HEK293T (cell line): ENCODE results near the gene GON7.

ENCODE experiments used
- CTCF ChIA-PET: fragments of 350-600 bp; formaldehyde crosslinking; extraction: SDS; loops from one replicate; lab custom pipeline; 2021; ENCODE audit warnings: antibody characterized with exemption, inconsistent platforms; lab: Yijun Ruan, JAX
- POLR2A ChIA-PET: fragments of 350-600 bp; formaldehyde crosslinking; extraction: SDS; loops from one replicate; lab custom pipeline; 2020; ENCODE audit warnings: antibody characterized with exemption, inconsistent platforms; lab: Yijun Ruan, JAX
- DNase-seq: peaks from one replicate; pipeline ENCODE4 v3.0.0; 2012; ENCODE audit warnings: mixed read lengths; ENCODE audit errors: extremely low spot score
- ARNT ChIP-seq: fragments of 450-650 bp; IDR thresholded peaks from 2 replicates; pipeline ENCODE4 v1.6.1; 2017; ENCODE audit warnings: mild to moderate bottlenecking
- BHLHE40 ChIP-seq: fragments of 450-650 bp; IDR thresholded peaks from 2 replicates; pipeline ENCODE4 v1.6.1; 2016; ENCODE audit warnings: mild to moderate bottlenecking, moderate library complexity, borderline replicate concordance
- CTBP1 ChIP-seq: fragments of 450-650 bp; IDR thresholded peaks from 2 replicates; pipeline ENCODE4 v1.6.1; 2016; ENCODE audit warnings: borderline replicate concordance
- ELF4 ChIP-seq: fragments of 450-650 bp; IDR thresholded peaks from 2 replicates; pipeline ENCODE4 v1.6.1; 2017; ENCODE audit warnings: antibody characterized with exemption
- FOXA1 ChIP-seq: fragments of 450-650 bp; IDR thresholded peaks from 2 replicates; pipeline ENCODE4 v1.6.1; 2016; ENCODE audit warnings: mild to moderate bottlenecking
- FOXK2 ChIP-seq: fragments of 450-650 bp; IDR thresholded peaks from 2 replicates; pipeline ENCODE4 v1.6.1; 2016; ENCODE audit warnings: mild to moderate bottlenecking
- FOXM1 ChIP-seq: fragments of 450-650 bp; IDR thresholded peaks from 2 replicates; pipeline ENCODE4 v1.6.1; 2017; ENCODE audit warnings: mild to moderate bottlenecking, borderline replicate concordance
- HDGF ChIP-seq: fragments of 450-650 bp; IDR thresholded peaks from 2 replicates; pipeline ENCODE4 v1.6.1; 2017; ENCODE audit warnings: antibody characterized with exemption, borderline replicate concordance
- L3MBTL2 ChIP-seq: fragments of 450-650 bp; conservative IDR thresholded peaks from 2 replicates; pipeline ENCODE4 v1.6.1; 2016; ENCODE audit warnings: mild to moderate bottlenecking
- LEF1 ChIP-seq: fragments of 450-650 bp; IDR thresholded peaks from 2 replicates; pipeline ENCODE4 v1.6.1; 2017; ENCODE audit warnings: mild to moderate bottlenecking, borderline replicate concordance
- NFRKB ChIP-seq: fragments of 450-650 bp; IDR thresholded peaks from 2 replicates; pipeline ENCODE4 v1.6.1; 2016; ENCODE audit warnings: mild to moderate bottlenecking, moderate library complexity
- SP1 ChIP-seq: fragments of 450-650 bp; IDR thresholded peaks from 2 replicates; pipeline ENCODE4 v1.6.1; 2017
- SUZ12 ChIP-seq: fragments of 450-650 bp; IDR thresholded peaks from 2 replicates; pipeline ENCODE4 v1.6.1; 2016; ENCODE audit warnings: mild to moderate bottlenecking
- TARDBP ChIP-seq: fragments of 450-650 bp; IDR thresholded peaks from 2 replicates; pipeline ENCODE4 v1.6.1; 2016
- ZNF384 ChIP-seq: fragments of 450-650 bp; IDR thresholded peaks from 2 replicates; pipeline ENCODE4 v1.6.1; 2016
- TF ChIP-seq, protein P1 (sequence below): fragments of 450-650 bp; IDR thresholded peaks from 2 replicates; pipeline ENCODE4 v1.6.1; 2016

The GON7 gene, protein sequence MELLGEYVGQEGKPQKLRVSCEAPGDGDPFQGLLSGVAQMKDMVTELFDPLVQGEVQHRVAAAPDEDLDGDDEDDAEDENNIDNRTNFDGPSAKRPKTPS

DNA sequence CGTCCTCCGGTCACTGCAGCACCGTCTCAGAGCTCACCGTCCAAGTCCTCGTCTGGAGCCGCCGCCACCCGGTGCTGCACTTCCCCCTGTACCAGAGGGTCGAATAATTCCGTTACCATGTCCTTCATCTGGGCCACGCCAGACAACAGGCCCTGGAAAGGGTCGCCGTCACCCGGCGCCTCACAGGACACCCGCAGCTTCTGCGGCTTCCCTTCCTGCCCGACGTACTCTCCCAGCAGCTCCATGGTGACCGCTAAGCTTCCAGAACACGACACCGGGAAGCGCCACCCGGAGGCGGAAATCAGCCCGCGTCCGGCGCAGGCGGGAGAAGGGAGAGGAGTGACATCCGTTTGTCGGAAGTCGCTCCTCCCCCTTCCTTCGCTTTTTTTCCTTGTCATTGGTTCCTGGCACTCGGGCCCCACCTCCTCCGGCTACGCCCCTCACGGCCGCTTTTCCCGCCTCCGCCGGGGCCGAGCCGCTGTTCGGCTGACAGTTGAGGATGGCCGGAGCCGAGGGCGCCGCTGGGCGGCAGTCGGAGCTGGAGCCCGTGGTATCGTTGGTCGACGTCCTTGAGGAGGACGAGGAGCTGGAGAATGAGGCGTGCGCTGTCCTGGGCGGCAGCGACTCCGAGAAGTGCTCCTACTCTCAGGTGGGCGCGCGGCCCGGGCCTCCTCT, at the start of gene GON7, which contains the start of gene UBR7:
Gene GON7 (minus strand): TSS at position 273 of the 675 bp plus-strand sequence. CDS start 28 bp downstream, at position 245.
Gene UBR7 (plus strand): TSS at position 464 of the 675 bp plus-strand sequence. CDS start 36 bp downstream, at position 500.
- CTCF ChIA-PET = interaction anchor here (0.9 to 1.6 kb wide), 4 partner anchors 21 to 111 kb away, joined by 3 to 5 read pairs (median 4); partner anchors contain the start of gene ITPK1
- DNase-seq = peak; percentile 93
- TF ChIP-seq BHLHE40 (no peak), HDGF (0 out of 2 replicates have a peak, but pooled peaks have one; percentile 75), L3MBTL2 (peak; percentile 94), FOXA1 (no peak), SUZ12 (no peak), SP1 (no peak), NFRKB (no peak), FOXM1 (no peak), FOXK2 (no peak), ELF4 (0 out of 2 replicates have a peak, but pooled peaks have one; percentile 50), LEF1 (no peak)
- TF ChIP-seq, protein P1, sequence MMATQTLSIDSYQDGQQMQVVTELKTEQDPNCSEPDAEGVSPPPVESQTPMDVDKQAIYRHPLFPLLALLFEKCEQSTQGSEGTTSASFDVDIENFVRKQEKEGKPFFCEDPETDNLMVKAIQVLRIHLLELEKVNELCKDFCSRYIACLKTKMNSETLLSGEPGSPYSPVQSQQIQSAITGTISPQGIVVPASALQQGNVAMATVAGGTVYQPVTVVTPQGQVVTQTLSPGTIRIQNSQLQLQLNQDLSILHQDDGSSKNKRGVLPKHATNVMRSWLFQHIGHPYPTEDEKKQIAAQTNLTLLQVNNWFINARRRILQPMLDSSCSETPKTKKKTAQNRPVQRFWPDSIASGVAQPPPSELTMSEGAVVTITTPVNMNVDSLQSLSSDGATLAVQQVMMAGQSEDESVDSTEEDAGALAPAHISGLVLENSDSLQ = peak; percentile 92
- POLR2A ChIA-PET = interaction anchor here (0.7 to 4.5 kb wide), 9 partner anchors 10 to 414 kb away, joined by 3 to 43 read pairs (median 3); partner anchors contain the start of genes LYSET and MOAP1

DNA sequence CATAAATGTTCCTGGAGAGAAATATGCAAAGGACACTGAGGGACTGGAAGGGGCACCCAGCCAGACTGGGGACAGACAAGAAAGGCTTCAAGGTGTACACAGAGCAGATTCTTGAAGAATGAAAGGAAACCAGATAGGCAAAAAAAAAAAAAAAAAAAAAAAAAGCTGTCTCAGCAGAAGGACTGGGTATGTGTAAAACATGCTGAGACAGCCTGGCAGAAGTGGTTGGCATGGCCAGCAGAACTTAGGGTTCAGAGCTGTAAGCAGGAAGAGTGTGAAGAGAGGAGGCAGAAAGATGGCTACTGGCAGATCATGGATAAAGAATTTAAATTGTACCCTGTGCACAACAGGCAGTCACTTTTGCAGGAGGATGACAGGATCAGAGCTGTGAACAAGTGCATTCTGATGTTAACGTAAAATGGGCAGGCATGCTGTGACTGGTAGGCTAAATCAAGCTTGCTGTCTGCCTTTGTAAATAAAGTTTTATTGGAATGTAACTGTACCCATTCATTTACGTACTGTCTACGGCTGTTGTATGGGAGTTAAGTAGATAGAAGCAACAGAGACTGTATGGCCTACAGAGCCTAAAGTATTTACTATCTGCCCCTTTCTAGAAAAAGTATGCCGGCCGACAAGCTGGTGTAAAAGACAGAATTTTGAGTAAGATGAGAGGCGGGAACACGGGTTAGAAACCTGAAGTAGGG, 42.4 kb upstream of the GON7 start:
- no peak for DNase-seq
- ChIA-PET POLR2A (interaction anchor here (0.8 kb wide), 1 partner anchor 64 kb away, joined by 3 read pairs; the partner anchor contains the start of genes LYSET and MOAP1), CTCF (interaction anchor here (0.6 kb wide), 1 partner anchor 229 kb away, joined by 4 read pairs; no protein-coding TSS in a partner anchor)
- no peak for TF ChIP-seq L3MBTL2
- TF ChIP-seq HDGF = no peak
- no peak for TF ChIP-seq SP1
- TF ChIP-seq ZNF384 = no peak
- no peak for TF ChIP-seq BHLHE40
- no peak for TF ChIP-seq LEF1
- TF ChIP-seq NFRKB = no peak
- TF ChIP-seq FOXA1 = no peak
- no peak for TF ChIP-seq FOXM1

DNA sequence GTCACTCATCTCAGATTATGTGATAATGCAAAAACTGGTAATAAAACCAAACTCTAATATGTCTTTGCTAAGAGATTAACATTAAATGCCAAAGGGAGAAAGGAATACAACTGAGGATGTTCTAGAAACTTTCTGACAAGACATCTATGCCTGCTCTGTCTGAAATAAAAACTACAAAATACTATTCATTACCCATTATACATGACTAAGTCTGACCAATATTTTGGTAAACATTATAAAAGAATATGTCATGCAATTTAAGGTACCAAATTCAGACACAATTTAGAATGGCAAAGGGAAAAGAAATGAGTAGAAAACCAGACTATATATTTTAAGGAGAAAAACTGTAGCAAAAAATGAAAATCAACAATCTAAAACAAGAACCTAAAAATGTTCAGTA, 39.7 kb upstream of the GON7 start:
- POLR2A ChIA-PET = no interaction called here
- CTCF ChIA-PET = no interaction called here
- TF ChIP-seq SP1 (no peak), LEF1 (no peak), HDGF (no peak), SUZ12 (no peak), TARDBP (no peak), L3MBTL2 (no peak), ARNT (no peak), NFRKB (no peak)
- TF ChIP-seq, protein P1 = no peak
- DNase-seq = no peak

DNA sequence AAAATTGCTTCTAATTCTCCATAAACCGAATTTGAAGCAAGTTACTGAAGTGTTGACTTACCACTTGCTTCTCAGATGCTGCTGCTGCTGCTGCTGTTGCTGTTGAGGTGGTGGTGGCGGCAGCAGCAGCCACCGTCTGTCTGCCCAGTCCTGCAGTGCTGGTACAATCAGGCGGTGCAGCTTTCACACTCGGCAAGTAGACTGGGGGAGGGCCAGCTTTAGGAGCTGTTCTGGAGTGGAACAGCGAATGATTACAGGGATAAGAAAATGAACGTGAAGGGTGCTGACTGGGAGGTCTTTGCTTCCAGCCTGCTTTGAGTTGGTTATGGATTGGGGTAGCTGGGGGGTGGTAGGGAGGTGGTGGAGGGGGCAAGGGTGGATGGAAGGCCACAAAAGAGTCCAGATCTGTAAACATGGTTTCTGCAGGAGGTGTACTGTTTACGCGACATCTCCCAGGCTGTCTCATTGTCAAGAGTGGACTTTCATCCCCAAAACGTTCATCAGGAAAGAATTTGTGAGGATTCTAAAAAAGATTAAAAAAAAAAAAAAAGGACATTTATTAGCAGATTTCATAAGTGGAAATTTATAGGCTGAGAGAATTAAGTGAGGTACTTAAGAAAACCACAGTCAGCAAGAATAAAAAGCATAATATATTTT, 39.0 kb upstream of the GON7 start:
- CTCF ChIA-PET = no interaction called here
- POLR2A ChIA-PET = no interaction called here
- TF ChIP-seq, protein P1 = no peak
- TF ChIP-seq HDGF (no peak), SUZ12 (no peak), L3MBTL2 (no peak), FOXA1 (no peak)
- DNase-seq = no peak

DNA sequence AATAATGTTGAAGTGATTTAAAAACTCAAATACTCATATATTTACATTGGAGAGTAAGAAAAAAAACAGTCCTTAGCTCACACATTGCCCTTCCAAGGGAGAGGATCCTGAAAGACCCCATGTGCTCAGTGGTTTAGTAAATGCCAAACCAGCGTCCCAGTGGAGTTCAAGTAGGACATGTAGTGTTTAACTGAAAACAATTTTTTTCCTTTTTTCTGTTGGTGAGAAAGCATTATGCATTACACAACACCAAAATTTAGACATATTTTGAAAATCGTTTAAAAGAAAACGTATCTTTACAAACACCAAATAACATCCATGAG, 33.8 kb upstream of the GON7 start:
- TF ChIP-seq HDGF (no peak), TARDBP (no peak), FOXM1 (no peak), CTBP1 (no peak), L3MBTL2 (no peak), SUZ12 (no peak)
- DNase-seq = no peak
- ChIA-PET CTCF (no interaction called here), POLR2A (no interaction called here)
